HG03439 (cell line): ENCODE measurements around the gene MARCO.
"Not testable (repeated sequence)": the region's sequence is repeated elsewhere in the genome, so short reads cannot be mapped to it uniquely, and the experiment has no call there.

Experiments used
- ATAC-seq: cut with Tn5 transposase; IDR thresholded peaks from one replicate; pipeline ENCODE4 v1.9.1; 2021; ENCODE audit warnings: mild to moderate bottlenecking, moderate library complexity; ENCODE audit not compliant: unreplicated experiment

MARCO gene

DNA sequence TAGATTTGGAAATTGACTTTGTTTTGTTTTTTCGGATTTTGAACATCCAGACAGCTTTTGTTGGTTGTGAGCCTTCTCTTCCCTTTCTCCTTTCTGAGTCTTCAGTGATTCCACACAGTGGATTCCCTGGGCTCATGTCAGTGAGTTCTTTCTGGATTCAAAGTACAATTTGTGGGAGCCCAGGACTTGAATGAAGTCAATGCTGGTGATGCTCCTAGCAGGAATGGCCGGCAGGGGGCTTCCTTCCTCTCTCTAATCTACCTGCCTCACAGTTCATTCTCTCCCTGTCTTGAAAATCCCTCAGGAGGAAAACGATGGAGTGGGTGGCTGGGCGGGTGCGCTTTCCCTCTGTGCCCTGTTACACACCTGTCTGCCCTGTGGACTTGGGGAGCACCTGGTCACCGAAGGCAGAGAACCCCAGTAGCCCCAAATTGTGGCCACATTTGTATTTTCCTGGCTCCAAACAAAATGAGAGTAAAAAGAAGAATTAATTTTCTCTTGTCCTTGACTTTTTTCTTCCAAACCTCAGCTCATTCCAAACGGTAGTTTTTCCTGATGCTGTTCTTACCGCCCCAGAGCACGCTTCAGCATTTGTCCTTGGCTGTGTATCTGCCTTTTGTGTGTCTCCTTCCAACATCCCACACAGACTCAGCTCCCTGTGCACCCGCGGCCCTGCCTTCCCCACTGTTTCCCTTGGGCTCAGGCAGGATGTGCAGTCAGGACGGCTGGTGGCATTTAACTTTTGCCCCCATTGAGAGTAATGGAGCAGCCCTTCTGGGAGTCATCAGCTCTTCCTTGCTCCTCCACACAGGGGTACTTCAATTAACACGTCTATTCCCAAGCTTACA lies 86.6 kb downstream of the MARCO start:
- ATAC-seq = no peak

DNA sequence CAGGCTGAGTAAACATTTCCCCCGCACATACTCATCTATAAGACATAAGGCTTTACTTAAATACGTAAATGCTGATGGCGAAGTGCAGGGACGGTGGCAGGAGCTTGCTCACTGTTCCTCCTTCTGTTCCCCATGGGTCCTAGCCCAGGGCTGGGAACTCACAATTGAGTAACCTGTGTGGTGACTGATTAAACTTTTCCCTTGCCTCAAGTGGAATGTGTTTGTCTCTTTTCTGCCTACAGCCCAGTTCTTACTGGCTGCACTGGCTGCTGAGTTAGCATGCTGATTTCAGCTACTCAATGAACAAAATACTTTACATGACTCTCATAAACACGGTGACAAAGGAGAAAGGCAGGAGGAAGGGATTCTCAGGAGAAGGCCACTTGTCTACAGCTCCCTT lies 87.3 kb downstream of the MARCO start:
- ATAC-seq = no peak

DNA sequence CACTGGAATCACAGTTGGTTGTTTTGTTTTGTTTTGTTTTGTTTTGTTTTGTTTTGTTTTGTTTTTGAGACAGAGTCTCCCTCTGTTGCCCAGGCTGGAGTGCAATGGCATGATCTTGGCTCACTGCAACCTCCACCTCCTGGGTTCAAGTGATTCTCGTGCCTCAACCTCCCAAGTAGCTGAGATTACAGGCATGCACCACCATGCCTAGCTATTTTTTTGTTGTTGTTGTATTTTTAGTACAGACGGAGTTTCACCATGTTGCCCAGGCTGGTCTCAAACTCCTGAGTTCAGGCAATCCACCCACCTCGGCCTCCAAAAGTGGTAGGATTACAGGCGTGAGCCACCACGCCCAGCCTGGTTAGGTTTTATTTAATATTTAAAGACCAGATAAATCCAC lies 95.9 kb downstream of the MARCO start:
- not testable (repeated sequence) for ATAC-seq

DNA sequence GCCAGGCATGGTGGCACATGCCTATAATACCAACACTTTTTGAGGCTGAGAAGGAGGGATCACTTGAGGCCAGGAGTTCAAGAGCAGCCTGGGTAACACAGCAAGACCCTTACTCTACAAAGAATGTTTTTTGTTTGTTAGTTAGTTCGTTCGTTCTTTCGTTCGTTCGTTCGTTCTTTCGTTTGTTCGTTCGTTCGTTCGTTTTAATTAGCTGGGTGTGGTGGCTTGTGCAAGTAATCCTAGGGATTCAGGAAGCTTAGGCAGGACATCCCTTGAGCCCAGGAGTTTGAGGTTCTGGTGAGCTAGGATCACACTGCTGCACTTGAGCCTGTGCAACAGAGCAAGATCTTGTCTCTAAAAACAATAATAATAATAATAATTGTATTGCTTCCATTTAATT lies 98.7 kb downstream of the MARCO start:
- no peak for ATAC-seq
